GM12801 (cell line): Measurements from ENCODE around the gene FOXJ3.

Experiments
- TF ChIP-seq, protein P1 (sequence below): IDR thresholded peaks from one replicate; pipeline ENCODE4 v1.5.1; 2011; ENCODE audit warnings: control low read depth; ENCODE audit not compliant: insufficient read length; ENCODE audit errors: extremely low read depth

FOXJ3 gene

GRCh38 chr1:42318601-42319000 lies 16.4 kb downstream of the FOXJ3 start:
- TF ChIP-seq, protein P1, sequence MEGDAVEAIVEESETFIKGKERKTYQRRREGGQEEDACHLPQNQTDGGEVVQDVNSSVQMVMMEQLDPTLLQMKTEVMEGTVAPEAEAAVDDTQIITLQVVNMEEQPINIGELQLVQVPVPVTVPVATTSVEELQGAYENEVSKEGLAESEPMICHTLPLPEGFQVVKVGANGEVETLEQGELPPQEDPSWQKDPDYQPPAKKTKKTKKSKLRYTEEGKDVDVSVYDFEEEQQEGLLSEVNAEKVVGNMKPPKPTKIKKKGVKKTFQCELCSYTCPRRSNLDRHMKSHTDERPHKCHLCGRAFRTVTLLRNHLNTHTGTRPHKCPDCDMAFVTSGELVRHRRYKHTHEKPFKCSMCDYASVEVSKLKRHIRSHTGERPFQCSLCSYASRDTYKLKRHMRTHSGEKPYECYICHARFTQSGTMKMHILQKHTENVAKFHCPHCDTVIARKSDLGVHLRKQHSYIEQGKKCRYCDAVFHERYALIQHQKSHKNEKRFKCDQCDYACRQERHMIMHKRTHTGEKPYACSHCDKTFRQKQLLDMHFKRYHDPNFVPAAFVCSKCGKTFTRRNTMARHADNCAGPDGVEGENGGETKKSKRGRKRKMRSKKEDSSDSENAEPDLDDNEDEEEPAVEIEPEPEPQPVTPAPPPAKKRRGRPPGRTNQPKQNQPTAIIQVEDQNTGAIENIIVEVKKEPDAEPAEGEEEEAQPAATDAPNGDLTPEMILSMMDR, result no peak

DNA sequence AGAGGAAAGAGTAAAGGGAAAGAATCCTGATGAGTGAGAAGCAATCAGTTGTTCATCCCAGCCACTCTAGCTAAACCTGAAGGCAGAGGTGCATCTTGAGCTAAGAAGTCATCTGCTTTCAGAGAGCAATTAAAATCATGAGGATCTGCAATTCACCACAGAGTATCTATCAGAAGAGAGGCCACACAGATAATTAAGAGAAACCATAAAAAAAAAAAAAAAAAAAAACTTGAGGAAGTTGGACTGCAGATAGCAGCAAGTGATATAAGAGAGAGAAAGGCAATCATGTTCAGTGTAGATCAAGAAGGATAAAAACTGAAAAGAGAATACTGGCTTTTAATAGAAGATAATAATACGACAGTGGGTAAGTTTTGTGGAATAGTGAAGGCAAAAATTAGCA lies 17.7 kb downstream of the FOXJ3 start:
- TF ChIP-seq, protein P1, result no peak

- TF ChIP-seq, protein P1, result no peak
These were observed 18.7 kb downstream of the FOXJ3 start for GRCh38 chr1:42316292-42316691.

DNA sequence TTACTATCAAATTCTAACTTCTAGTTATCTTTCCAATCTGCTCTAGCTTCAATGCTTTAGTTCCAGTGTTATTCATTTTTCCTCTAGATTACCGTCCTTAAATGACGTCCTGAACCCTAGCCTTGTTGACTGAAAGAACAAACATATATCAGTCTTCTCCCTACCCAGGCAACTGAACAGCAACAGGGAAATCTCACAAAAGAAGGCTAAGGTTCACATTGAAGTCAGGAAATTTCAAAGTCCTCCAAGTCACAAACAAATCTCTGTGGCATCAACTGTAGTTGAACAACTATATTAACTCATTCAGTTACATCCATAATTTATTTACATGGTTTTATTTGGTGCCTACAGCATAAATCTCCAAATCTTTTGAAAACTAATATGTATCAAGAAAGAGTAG lies 19.5 kb downstream of the FOXJ3 start:
- TF ChIP-seq, protein P1, result no peak

GRCh38 chr1:42313970-42314369 lies 21.1 kb downstream of the FOXJ3 start:
- TF ChIP-seq, protein P1, result no peak

- TF ChIP-seq, protein P1, result no peak
These were observed 22.3 kb downstream of the FOXJ3 start for GRCh38 chr1:42312576-42313212.

GRCh38 chr1:42311897-42312296 lies 23.1 kb downstream of the FOXJ3 start:
- TF ChIP-seq, protein P1, result no peak

DNA sequence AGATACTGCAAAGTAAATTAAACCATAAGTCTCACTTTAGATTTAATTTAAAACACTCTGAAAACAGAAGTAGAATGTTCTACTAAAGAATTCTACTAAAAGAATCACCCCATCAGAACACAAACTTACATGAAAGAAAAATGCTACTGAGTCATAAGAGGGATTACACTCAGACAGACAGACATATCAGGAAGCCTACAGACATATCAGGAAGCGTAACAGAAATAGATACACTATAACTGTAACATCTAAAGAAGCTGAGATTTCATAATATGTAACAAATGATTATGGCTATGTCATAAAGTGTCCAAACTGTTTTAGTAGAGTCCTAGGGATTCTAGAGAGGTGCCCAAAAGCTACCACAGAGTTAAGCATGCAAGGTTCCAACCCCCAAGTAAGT lies 23.9 kb downstream of the FOXJ3 start:
- TF ChIP-seq, protein P1, result no peak
